ENCODE data around the gene TPP2.

DNA sequence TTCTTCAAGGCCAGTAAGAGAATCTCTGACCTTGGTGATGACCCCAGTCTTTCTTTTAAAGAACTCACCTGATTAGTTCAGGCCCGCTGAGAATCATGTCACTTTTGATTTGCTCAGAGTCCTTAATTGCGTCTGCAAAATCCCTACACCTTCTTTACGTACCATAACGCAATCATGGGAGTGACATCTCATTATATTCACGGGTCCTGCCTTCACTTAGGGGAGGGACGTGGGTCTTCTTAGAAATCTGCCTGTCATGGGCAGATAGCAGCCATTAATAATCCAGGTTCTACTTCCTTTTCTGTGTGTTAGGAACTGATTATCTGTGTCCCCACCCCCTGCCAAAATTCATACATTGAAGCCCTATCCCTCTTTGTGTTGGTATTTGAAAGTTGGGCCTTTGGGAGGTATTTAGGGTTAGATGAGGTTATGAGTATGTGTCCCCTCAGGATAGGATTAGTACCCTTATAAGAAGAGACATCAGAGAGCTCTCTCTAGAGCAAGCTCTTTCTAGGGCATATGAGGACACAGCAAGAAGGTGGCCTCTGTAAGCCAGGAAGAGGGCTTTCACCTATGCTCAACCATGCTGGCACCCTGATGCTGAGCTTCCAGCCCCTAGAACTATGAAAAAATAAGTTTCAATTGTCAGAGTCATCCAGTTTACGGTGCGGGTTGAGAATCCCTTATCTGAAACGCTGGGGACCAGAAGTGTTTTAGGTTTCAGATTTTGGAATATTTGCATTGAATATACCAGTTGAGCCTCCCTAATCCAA lies 9.9 kb downstream of the TPP2 start:
- TF ChIP-seq CTCF (IDR thresholded peaks at IDR 0.05) (no peak), POLR2A (IDR thresholded peaks at IDR 0.05) (no peak)
